Measurements from ENCODE around the gene TMEM255B. TPM values are rescaled to one million over a fixed set of nuclear protein-coding genes. Genes with fewer than 3 reads are reported as not detected.
"Not testable (repeated sequence)": the region's sequence is repeated elsewhere in the genome, so short reads cannot be mapped to it uniquely, and the experiment has no call there.

Gene TMEM255B
- total RNA-seq, 1 donor from 2014 or later, result 2.2 TPM

DNA sequence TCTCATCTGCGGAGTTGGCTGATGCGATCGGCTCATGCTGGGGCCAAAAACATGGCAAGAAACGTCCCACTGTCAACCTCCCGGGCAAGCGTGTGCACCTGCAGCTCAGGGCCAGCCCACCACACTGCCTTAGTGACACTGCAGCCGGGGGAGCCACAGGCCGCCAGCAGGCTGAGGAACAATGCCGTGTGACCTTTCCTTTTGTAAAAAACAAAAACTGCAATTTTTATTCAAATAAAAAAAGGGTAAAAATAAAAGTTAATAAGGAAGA lies 18.8 kb upstream of the TMEM255B start:
- peaks cover 21% of the 10 kb centered on the region for H3K4me1 Mint-ChIP-seq (ENCODE audit: low read depth)
- no peak for DNase-seq (ENCODE audit: low spot score)
- H3K9me3 Mint-ChIP-seq, result no peaks in the 10 kb centered on the region
- H3K4me3 Mint-ChIP-seq (ENCODE audit: low read depth), result no peak overlapping the region
- intact Hi-C loops (cut with micrococcal nuclease), result no loop called here
- H3K27ac Mint-ChIP-seq, result no peak overlapping the region
- no peaks in the 10 kb centered on the region for H3K36me3 Mint-ChIP-seq (ENCODE audit: low read depth)
- peaks cover 27% of the 10 kb centered on the region for H3K27me3 Mint-ChIP-seq (ENCODE audit: low read depth)

DNA sequence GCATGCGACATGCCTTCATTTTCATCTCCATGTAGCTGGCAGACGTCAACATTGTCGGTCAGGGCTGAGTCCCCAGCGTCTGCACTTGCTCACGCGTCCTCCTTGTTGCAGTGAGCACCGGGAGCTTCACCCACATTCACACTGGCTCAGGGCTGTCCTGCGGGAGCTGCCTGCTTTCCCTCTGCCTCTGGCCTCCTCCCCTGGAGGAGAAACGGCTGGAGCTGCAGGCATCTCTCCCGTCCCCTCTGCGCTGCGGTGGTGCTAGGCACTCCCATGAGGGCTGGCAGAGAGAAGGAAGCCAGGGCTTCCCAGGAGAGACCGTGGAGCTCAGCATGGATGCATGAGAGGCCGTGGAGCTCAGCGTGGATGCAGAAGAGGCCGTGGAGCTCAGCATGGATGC lies 18.4 kb upstream of the TMEM255B start:
- Mint-ChIP-seq H3K9me3 (no peaks in the 10 kb centered on the region), H3K27me3 (ENCODE audit: low read depth) (peaks cover 27% of the 10 kb centered on the region), H3K4me1 (ENCODE audit: low read depth) (peaks cover 21% of the 10 kb centered on the region), H3K36me3 (ENCODE audit: low read depth) (no peaks in the 10 kb centered on the region), H3K4me3 (ENCODE audit: low read depth) (no peak overlapping the region), H3K27ac (no peak overlapping the region)
- DNase-seq (ENCODE audit: low spot score), result no peak
- intact Hi-C loops (cut with micrococcal nuclease), result no loop called here

DNA sequence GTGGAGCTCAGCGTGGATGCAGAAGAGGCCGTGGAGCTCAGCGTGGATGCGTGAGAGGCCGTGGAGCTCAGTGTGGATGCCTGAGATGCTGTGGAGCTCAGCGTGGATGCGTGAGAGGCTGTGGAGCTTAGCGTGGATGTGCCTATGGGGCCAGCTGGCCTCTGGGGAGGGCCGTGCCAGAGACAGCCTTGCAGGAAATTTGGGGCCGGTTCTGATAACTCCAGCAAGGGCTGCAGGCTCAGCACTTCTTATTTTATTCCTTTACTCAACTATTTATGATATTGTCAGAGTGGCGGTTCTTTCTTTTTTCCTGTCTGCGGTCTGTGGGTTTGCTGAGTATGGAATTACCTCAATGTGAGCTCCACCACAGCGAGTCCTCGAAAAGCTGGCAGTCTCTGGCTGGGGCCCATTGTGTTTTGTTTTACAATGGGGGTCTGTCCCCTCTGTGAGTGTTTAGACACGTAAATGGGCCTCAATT lies 17.8 kb upstream of the TMEM255B start:
- Mint-ChIP-seq H3K4me3 (ENCODE audit: low read depth) (no peak overlapping the region), H3K27me3 (ENCODE audit: low read depth) (peaks cover 27% of the 10 kb centered on the region), H3K36me3 (ENCODE audit: low read depth) (no peaks in the 10 kb centered on the region), H3K9me3 (no peaks in the 10 kb centered on the region), H3K4me1 (ENCODE audit: low read depth) (peaks cover 21% of the 10 kb centered on the region), H3K27ac (no peak overlapping the region)
- intact Hi-C loops (cut with micrococcal nuclease), result no loop called here
- DNase-seq (ENCODE audit: low spot score), result no peak

DNA sequence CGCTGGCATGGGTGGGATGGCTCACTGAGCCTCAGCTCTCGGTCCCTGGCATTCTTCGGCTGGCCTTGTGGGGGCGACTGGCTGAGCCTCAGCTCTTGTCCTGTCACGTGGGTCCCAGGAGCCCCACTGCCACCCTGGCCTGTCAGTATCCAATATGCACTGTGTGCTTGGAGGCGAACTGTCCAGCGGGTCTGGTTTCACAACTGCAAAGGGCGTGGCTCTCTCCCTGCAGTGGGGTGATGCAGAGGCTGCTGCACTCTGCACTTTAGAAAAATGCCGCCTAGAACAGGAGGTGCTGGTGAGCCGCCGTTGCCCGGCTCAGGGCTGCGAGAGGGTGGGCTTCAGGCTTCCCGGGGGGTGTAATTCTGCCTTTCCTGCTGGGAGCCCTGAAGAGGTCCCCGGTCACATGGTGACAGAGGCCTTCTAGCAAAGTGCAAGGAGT lies 17.0 kb upstream of the TMEM255B start:
- H3K27me3 Mint-ChIP-seq (ENCODE audit: low read depth), result peaks cover 27% of the 10 kb centered on the region
- H3K27ac Mint-ChIP-seq, result no peak overlapping the region
- intact Hi-C loops (cut with micrococcal nuclease), result no loop called here
- no peaks in the 10 kb centered on the region for H3K36me3 Mint-ChIP-seq (ENCODE audit: low read depth)
- peaks cover 21% of the 10 kb centered on the region for H3K4me1 Mint-ChIP-seq (ENCODE audit: low read depth)
- DNase-seq (ENCODE audit: low spot score), result no peak
- H3K4me3 Mint-ChIP-seq (ENCODE audit: low read depth), result no peak overlapping the region
- no peaks in the 10 kb centered on the region for H3K9me3 Mint-ChIP-seq

DNA sequence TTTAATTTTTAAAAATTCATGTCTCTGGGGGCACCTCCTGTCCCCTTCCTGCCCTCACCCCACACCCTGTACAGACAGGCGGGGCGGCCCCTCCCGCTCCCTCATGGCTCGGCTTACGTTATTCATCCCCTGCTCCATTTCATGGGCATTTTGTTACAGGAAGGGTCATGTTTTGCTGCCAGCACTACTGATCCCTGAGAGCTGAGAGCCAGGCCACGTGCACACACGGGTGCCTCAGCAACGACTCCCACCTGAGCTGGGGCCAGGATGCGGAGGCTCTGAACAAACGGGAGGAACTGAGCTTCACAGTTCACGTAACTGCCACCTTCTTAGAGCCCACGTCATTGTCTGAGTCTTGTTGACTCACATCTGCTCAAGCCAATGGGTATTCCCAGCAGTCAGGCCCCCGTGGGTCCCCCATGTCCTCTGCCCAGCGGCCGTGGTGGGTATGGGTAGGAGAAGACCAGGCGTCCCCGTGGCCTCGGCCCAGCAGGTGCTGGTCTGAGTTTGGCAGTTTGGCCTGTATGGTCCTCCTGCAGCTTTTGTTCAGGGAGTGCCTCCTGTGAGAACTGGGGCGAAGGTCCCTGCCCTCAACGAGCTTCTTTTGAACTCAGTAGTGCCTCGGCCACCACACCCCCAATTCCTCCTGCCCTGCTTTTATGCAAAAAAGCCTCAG lies 16.4 kb upstream of the TMEM255B start:
- DNase-seq (ENCODE audit: low spot score), result no peak
- H3K27me3 Mint-ChIP-seq (ENCODE audit: low read depth), result peaks cover 27% of the 10 kb centered on the region
- peaks cover 21% of the 10 kb centered on the region for H3K4me1 Mint-ChIP-seq (ENCODE audit: low read depth)
- H3K4me3 Mint-ChIP-seq (ENCODE audit: low read depth), result no peak overlapping the region
- H3K36me3 Mint-ChIP-seq (ENCODE audit: low read depth), result no peaks in the 10 kb centered on the region
- intact Hi-C loops (cut with micrococcal nuclease), result no loop called here
- no peaks in the 10 kb centered on the region for H3K9me3 Mint-ChIP-seq
- no peak overlapping the region for H3K27ac Mint-ChIP-seq

DNA sequence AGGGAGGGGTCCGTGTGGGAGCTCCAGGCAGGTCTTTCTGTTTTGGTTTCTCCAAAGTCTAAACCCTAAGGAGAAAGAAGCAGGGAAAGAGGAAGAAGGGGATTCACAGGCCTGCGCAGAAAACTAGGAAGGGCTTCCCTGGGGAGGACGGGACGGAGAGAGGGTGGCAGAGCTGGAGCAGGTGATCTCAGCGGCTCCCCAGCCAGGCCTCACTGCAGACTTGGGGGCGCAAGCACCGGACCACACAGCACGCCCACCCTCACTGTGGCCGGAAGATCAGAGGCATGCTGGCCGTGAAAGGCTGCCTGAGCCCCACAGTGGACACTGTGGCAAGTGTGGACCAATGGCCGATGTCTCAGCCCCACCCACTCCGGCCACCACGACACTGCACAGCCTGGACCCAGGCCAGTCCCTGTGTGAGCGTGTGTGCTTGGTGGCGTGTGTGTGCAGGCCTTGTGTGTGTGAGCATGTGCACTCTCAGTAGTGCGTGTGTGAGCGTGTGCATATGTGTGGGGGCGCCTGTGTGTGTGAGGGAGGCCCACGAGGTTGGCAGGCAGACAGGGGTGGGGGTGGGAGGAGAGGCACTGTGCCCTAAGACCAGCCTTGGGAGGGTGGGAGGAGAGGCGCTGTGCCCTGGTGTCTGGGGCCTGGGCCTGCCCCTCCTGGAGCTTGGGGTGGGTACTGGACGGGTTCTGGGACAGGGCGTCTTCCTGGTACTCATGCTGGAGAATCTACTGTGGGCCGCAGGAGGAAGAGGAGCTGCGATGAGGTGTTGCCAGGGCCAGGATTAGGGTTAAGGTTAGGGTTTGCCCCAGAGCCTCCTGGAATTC lies 15.4 kb upstream of the TMEM255B start:
- Mint-ChIP-seq H3K4me3 (ENCODE audit: low read depth) (no peak overlapping the region), H3K27me3 (ENCODE audit: low read depth) (peaks cover 27% of the 10 kb centered on the region), H3K27ac (no peak overlapping the region), H3K9me3 (no peaks in the 10 kb centered on the region), H3K4me1 (ENCODE audit: low read depth) (peaks cover 21% of the 10 kb centered on the region), H3K36me3 (ENCODE audit: low read depth) (no peaks in the 10 kb centered on the region)
- DNase-seq (ENCODE audit: low spot score), result no peak
- intact Hi-C loops (cut with micrococcal nuclease), result no loop called here

DNA sequence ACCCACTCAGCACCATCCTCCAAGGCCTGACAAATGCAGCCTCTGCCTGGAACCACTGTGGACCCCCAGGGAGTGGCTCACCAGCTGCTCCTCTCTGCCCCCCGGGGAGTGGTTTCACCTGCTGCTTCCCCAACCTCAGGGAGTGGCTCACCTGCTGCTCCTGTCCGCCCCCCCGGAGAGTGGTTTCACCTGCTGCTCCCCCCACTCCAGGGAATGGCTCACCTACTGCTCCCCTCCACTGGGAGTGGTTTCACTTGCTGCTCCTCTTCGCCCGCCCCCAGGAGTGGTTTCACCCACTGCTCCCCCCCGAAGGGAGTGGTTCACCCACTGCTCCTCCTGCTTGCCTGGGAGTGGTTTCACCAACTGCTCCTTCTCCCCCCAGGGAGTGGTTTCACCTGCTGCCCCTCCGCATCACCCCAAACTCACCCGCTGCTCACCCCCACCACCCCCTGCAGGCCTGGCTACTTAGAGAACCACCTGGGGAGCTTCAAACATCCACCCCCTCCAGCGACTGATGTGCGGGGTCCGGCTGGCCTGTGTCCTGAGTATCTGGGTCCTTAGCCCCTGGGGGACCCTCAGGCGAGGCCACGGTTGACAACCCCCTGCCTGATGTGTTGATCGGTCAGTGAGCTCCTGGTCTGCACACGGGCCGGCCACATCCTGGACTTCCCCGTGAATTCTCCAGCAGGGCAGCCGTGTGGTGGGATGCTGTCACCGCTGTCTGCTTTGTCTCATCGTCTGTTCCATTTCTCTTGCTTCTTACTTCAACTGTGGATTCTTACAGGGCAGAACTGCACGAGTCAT lies 14.6 kb upstream of the TMEM255B start:
- no peak for DNase-seq (ENCODE audit: low spot score)
- Mint-ChIP-seq H3K27me3 (ENCODE audit: low read depth) (peaks cover 27% of the 10 kb centered on the region), H3K27ac (no peak overlapping the region), H3K36me3 (ENCODE audit: low read depth) (no peaks in the 10 kb centered on the region), H3K4me1 (ENCODE audit: low read depth) (peaks cover 21% of the 10 kb centered on the region), H3K9me3 (no peaks in the 10 kb centered on the region), H3K4me3 (ENCODE audit: low read depth) (no peak overlapping the region)
- intact Hi-C loops (cut with micrococcal nuclease), result no loop called here

DNA sequence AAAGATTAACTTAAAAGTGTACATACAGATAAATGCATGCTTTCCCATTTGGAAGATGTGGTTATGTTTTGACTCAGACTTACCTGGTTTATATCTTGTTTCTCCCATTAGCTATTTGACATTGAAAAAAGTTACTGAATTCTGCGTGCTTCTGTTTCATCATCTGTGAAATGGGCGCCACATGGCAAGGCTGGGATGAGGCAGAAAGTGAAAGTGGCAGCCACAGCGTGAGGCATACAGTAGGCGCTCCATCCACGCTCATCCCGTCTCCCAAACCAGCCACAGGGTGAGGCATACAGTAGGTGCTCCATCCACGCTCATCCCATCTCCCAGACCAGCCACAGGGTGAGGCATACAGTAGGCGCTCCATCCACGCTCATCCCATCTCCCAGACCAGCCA lies 14.0 kb upstream of the TMEM255B start:
- Mint-ChIP-seq H3K4me3 (ENCODE audit: low read depth) (no peak overlapping the region), H3K9me3 (no peaks in the 10 kb centered on the region), H3K27me3 (ENCODE audit: low read depth) (peaks cover 21% of the 10 kb centered on the region), H3K4me1 (ENCODE audit: low read depth) (peaks cover 21% of the 10 kb centered on the region), H3K36me3 (ENCODE audit: low read depth) (no peaks in the 10 kb centered on the region), H3K27ac (no peak overlapping the region)
- intact Hi-C loops (cut with micrococcal nuclease), result no loop called here
- DNase-seq (ENCODE audit: low spot score), result no peak

DNA sequence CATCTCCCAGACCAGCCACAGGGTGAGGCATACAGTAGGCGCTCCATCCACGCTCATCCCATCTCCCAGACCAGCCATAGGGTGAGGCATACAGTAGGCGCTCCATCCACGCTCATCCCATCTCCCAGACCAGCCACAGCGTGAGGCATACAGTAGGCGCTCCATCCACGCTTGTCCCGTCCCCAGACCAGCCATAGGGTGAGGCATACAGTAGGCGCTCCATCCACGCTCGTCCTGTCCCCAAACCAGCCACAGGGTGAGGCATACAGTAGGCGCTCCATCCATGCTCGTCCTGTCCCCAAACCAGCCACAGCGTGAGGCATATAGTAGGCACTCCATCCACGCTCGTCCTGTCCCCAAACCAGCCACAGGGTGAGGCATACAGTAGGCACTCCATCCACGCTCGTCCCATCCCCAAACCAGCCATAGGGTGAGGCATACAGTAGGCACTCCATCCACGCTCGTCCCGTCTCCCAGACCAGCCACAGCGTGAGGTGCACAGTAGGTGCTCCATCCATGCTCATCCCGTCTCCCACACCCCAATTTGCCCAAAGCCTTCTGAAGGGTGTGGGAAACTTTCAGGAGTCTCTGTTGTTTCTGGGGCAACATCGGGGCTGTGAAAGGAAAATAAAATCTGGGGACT lies 13.4 kb upstream of the TMEM255B start:
- H3K27ac Mint-ChIP-seq; H3K9me3 Mint-ChIP-seq; DNase-seq (ENCODE audit: low spot score); H3K4me3 Mint-ChIP-seq (ENCODE audit: low read depth); intact Hi-C loops (cut with micrococcal nuclease); H3K36me3 Mint-ChIP-seq (ENCODE audit: low read depth): not testable (repeated sequence)
- Mint-ChIP-seq H3K4me1 (ENCODE audit: low read depth) (peaks cover 20% of the 10 kb centered on the region), H3K27me3 (ENCODE audit: low read depth) (peaks cover 16% of the 10 kb centered on the region)

DNA sequence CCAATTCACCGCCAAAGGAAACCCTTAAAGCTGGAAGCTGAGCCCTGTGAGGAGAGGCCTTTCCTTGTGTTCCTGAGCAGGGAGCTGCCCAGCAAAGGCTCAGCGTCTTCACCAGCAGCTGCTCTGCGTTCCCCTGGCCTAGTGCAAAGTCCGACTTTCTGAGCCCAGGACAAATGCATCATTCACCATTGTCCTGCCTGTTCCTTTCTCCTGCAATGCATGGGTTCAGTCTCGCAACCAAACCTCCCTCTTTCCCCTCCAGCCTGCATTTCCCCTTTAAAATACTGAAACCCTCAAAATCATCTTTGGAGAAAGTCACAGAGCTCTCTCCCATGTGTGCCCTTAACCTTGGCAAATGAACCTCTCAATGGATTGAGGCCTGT lies 12.9 kb upstream of the TMEM255B start:
- Mint-ChIP-seq H3K4me3 (ENCODE audit: low read depth) (no peak overlapping the region), H3K36me3 (ENCODE audit: low read depth) (no peaks in the 10 kb centered on the region), H3K9me3 (peaks cover 11% of the 10 kb centered on the region)

DNA sequence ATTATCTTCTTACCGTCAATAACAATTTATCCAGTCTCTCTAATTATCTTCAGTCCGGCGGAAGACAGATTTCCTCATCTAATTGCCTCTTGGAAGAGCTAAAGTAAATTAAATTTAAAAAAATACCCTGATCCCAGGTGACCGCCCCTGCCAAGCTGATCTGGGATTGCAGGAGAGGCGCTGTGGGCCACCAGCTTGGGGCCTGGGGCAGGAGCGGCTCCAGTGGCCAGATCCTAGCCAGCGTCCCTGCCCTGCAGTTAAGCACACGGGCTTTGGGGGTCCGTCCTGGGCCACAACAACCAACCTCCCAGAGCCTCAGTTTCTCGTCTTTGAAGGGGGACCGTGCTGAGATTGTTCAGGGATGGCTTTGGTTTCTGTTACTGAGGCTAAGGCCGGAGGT lies 12.4 kb upstream of the TMEM255B start:
- no peak overlapping the region for H3K4me3 Mint-ChIP-seq (ENCODE audit: low read depth)
- peaks cover 9% of the 10 kb centered on the region for H3K4me1 Mint-ChIP-seq (ENCODE audit: low read depth)
- H3K9me3 Mint-ChIP-seq, result peaks cover 14% of the 10 kb centered on the region
- H3K27me3 Mint-ChIP-seq (ENCODE audit: low read depth), result peaks cover 7% of the 10 kb centered on the region
- H3K36me3 Mint-ChIP-seq (ENCODE audit: low read depth), result no peaks in the 10 kb centered on the region
- DNase-seq (ENCODE audit: low spot score), result no peak
- H3K27ac Mint-ChIP-seq, result no peak overlapping the region
- intact Hi-C loops (cut with micrococcal nuclease), result no loop called here

More for the DNA sequence above, 12.9 kb upstream of the TMEM255B start:
- peaks cover 11% of the 10 kb centered on the region for H3K27me3 Mint-ChIP-seq (ENCODE audit: low read depth)
- no peak overlapping the region for H3K27ac Mint-ChIP-seq
- peaks cover 15% of the 10 kb centered on the region for H3K4me1 Mint-ChIP-seq (ENCODE audit: low read depth)
- intact Hi-C loops (cut with micrococcal nuclease), result no loop called here
- DNase-seq (ENCODE audit: low spot score), result no peak

DNA sequence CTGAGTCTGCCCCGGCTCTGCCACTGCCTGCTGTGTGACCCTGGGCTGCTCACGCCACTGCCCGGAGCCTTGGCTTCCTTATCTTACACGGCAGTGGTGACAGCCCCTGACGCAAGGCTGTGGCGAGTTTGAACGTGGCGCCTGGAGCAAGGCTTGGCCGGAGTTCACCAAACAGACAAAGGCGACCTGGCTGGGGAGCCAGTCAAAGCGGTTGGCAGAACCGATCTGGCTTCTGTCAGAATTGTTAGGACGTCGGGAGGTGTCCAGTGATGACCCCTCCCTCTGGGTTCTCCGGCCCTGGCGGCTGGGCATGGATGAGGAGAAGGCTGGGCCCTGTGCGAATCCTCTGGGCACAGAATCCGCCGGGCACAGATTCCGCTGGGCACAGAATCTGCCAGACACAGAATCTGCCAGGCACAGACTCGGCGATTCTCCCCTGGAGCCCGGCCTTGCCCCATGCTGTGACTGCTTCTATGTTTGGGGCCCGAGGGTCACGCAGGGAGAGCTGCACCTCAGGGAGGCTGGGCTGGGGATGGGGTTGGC lies 11.7 kb upstream of the TMEM255B start:
- no peak overlapping the region for H3K27ac Mint-ChIP-seq
- H3K4me1 Mint-ChIP-seq (ENCODE audit: low read depth), result peaks cover 3% of the 10 kb centered on the region
- intact Hi-C loops (cut with micrococcal nuclease), result no loop called here
- no peaks in the 10 kb centered on the region for H3K36me3 Mint-ChIP-seq (ENCODE audit: low read depth)
- no peak for DNase-seq (ENCODE audit: low spot score)
- peaks cover 4% of the 10 kb centered on the region for H3K27me3 Mint-ChIP-seq (ENCODE audit: low read depth)
- no peak overlapping the region for H3K4me3 Mint-ChIP-seq (ENCODE audit: low read depth)
- H3K9me3 Mint-ChIP-seq, result peaks cover 14% of the 10 kb centered on the region
